Type B pancreatic cell (in vitro differentiated cells): Measurements from ENCODE around the gene DOK5. TPM values are rescaled to one million over a fixed set of nuclear protein-coding genes. Genes with fewer than 3 reads are reported as not detected.

Experiments used
- DNase-seq: peaks from one replicate; pipeline ENCODE4 v3.0.0; 2021; ENCODE audit warnings: mixed read lengths; ENCODE audit not compliant: unreplicated experiment; ENCODE audit errors: extremely low spot score
- H3K27ac Mint-ChIP-seq: 2 replicates; pipeline ENCODE4 v1.8.0; 2021; ENCODE audit warnings: mild to moderate bottlenecking, mixed read lengths
- H3K27me3 Mint-ChIP-seq: 2 replicates; pipeline ENCODE4 v1.8.0; 2021; ENCODE audit warnings: mixed read lengths
- H3K36me3 Mint-ChIP-seq: 2 replicates; pipeline ENCODE4 v1.8.0; 2021; ENCODE audit warnings: mixed read lengths
- H3K4me1 Mint-ChIP-seq: one replicate; pipeline ENCODE4 v1.8.0; 2021; ENCODE audit warnings: mixed read lengths; ENCODE audit not compliant: unreplicated experiment
- H3K4me3 Mint-ChIP-seq: 2 replicates; pipeline ENCODE4 v1.8.0; 2021; ENCODE audit warnings: mild to moderate bottlenecking, mixed read lengths
- H3K9me3 Mint-ChIP-seq: 2 replicates; pipeline ENCODE4 v1.8.0; 2021; ENCODE audit warnings: mixed read lengths
- CTCF ChIP-seq: fragments of 200-600 bp; sonication (generic); conservative IDR thresholded peaks from 2 replicates; pipeline ENCODE4 v1.5.0; 2021; ENCODE audit warnings: antibody characterized with exemption, mild to moderate bottlenecking
- total RNA-seq: library from RNA; stranded (reverse); gene quantifications from 2 replicates; pipeline ENCODE4 v1.2.1, GENCODE V29; 2021; ENCODE audit warnings: low replicate concordance

Gene DOK5
- total RNA-seq, 1 donor from 2014 or later, result 26.9 TPM

DNA sequence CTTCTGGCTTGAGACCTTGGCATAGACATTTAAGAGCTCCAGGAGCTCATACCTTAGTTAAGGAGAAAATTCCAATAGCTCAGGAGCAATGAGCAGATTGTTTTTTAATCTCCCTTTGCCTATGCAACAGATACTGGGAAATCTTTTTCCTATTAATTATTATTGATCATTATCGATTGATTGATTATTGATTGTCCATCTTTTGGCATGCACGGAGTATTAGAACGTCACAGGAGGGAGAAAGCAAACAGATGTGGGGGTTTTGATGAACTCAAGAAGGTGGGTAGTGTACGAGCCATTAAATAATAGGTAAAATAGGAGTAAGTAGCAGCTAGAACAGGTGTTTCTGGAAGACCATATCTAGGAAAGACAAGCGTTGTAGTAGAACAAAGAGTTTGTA, 205.0 kb downstream of the DOK5 start:
- no peak for DNase-seq
- Mint-ChIP-seq H3K9me3 (no peaks in the 10 kb centered on the region), H3K36me3 (no peaks in the 10 kb centered on the region), H3K27me3 (peaks cover 5% of the 10 kb centered on the region), H3K27ac (no peak overlapping the region), H3K4me1 (peaks cover 20% of the 10 kb centered on the region), H3K4me3 (no peak overlapping the region)
- no peak for TF ChIP-seq CTCF

GRCh38 chr20:54680872-54681619, 205.7 kb downstream of the DOK5 start:
- no peak for DNase-seq
- no peaks in the 10 kb centered on the region for H3K9me3 Mint-ChIP-seq
- peaks cover 5% of the 10 kb centered on the region for H3K27me3 Mint-ChIP-seq
- peak; percentile 91 for TF ChIP-seq CTCF
- H3K4me1 Mint-ChIP-seq, result peaks cover 20% of the 10 kb centered on the region
- H3K27ac Mint-ChIP-seq, result no peak overlapping the region
- H3K4me3 Mint-ChIP-seq, result peak overlapping the region; percentile 32
- H3K36me3 Mint-ChIP-seq, result no peaks in the 10 kb centered on the region

- Mint-ChIP-seq H3K4me3 (no peak overlapping the region), H3K4me1 (peaks cover 20% of the 10 kb centered on the region), H3K9me3 (no peaks in the 10 kb centered on the region), H3K36me3 (no peaks in the 10 kb centered on the region), H3K27me3 (peaks cover 5% of the 10 kb centered on the region), H3K27ac (no peak overlapping the region)
- no peak for TF ChIP-seq CTCF
- DNase-seq, result no peak
These were observed 206.5 kb downstream of the DOK5 start for GRCh38 chr20:54681869-54682268.

GRCh38 chr20:54688476-54688875, 213.1 kb downstream of the DOK5 start:
- TF ChIP-seq CTCF, result no peak
- H3K4me3 Mint-ChIP-seq, result no peak overlapping the region
- no peak for DNase-seq
- H3K27me3 Mint-ChIP-seq, result peaks cover 3% of the 10 kb centered on the region
- H3K27ac Mint-ChIP-seq, result no peak overlapping the region
- peaks cover 6% of the 10 kb centered on the region for H3K9me3 Mint-ChIP-seq
- H3K4me1 Mint-ChIP-seq, result peaks cover 13% of the 10 kb centered on the region
- no peaks in the 10 kb centered on the region for H3K36me3 Mint-ChIP-seq

- Mint-ChIP-seq H3K4me3 (no peak overlapping the region), H3K27me3 (no peaks in the 10 kb centered on the region), H3K4me1 (peaks cover 13% of the 10 kb centered on the region), H3K9me3 (peaks cover 6% of the 10 kb centered on the region), H3K36me3 (no peaks in the 10 kb centered on the region), H3K27ac (no peak overlapping the region)
- no peak for DNase-seq
- TF ChIP-seq CTCF, result no peak
These were observed 214.9 kb downstream of the DOK5 start for GRCh38 chr20:54690323-54690722.
